Mesenchymal stem cell (in vitro differentiated cells and primary cell): ENCODE measurements around the gene HTD2.

ENCODE experiments used
- DNase-seq: peaks from one replicate; pipeline ENCODE4 v3.0.0-alpha.2; 2013
- H2AFZ ChIP-seq: one replicate; pipeline ENCODE4 v1.6.1; 2013; ENCODE audit warnings: low read depth, mild to moderate bottlenecking, control low read depth, inconsistent platforms, low read length, moderate library complexity
- H2AK5ac ChIP-seq: 2 replicates; pipeline ENCODE4 v1.6.1; 2013; ENCODE audit warnings: low read length, moderate library complexity, mild to moderate bottlenecking, inconsistent platforms; ENCODE audit not compliant: severe bottlenecking
- H2BK120ac ChIP-seq: one replicate; pipeline ENCODE4 v1.6.1; 2013; ENCODE audit warnings: low read depth, mild to moderate bottlenecking, inconsistent platforms, low read length, moderate library complexity
- H2BK12ac ChIP-seq, 2 experiments: one replicate each; pipeline ENCODE4 v1.6.1; 2013; ENCODE audit warnings: inconsistent platforms in 2 of 2, low read length in 2 of 2, mild to moderate bottlenecking in 2 of 2, moderate library complexity in 2 of 2, control low read depth in 1 of 2
- H2BK15ac ChIP-seq: one replicate; pipeline ENCODE4 v1.6.1; 2013; ENCODE audit warnings: mild to moderate bottlenecking, low read depth, inconsistent platforms; ENCODE audit not compliant: poor library complexity, severe bottlenecking
- H2BK5ac ChIP-seq: 2 replicates; pipeline ENCODE4 v1.6.1; 2013; ENCODE audit warnings: low read depth, mild to moderate bottlenecking, low read length, control low read depth, inconsistent platforms; ENCODE audit not compliant: poor library complexity, severe bottlenecking
- H3K14ac ChIP-seq, 2 experiments: one replicate each; pipeline ENCODE4 v1.6.1; 2013; ENCODE audit warnings: inconsistent platforms in 2 of 2, low read length in 2 of 2, control low read depth in 1 of 2, mild to moderate bottlenecking in 1 of 2, moderate library complexity in 1 of 2
- H3K18ac ChIP-seq, 2 experiments: one replicate each; pipeline ENCODE4 v1.6.1; 2013; ENCODE audit warnings: inconsistent platforms in 2 of 2, low read length in 2 of 2, control low read depth in 1 of 2, low read depth in 1 of 2, mild to moderate bottlenecking in 1 of 2
- H3K23ac ChIP-seq, 2 experiments: one replicate each; pipeline ENCODE4 v1.6.1; 2013; ENCODE audit warnings: inconsistent platforms in 2 of 2, low read length in 2 of 2, mild to moderate bottlenecking in 2 of 2, moderate library complexity in 2 of 2, control low read depth in 1 of 2
- H3K27ac ChIP-seq: 2 replicates; pipeline ENCODE4 v1.5.1; 2013; ENCODE audit warnings: mild to moderate bottlenecking, moderate library complexity, low read length, control low read depth, inconsistent platforms; ENCODE audit not compliant: poor library complexity, severe bottlenecking
- H3K27me3 ChIP-seq, 2 experiments: 2 replicates each; pipeline versions ENCODE4 v1.6.1 to v1.7.0; 2013; ENCODE audit warnings: low read length in 2 of 2, mild to moderate bottlenecking in 2 of 2, moderate library complexity in 2 of 2, control low read depth in 1 of 2, inconsistent platforms in 1 of 2; ENCODE audit not compliant: control insufficient read depth in 1 of 2, insufficient read depth in 1 of 2
- H3K36me3 ChIP-seq, 2 experiments: 2 replicates each; pipeline versions ENCODE4 v1.6.1 to v1.7.0; 2013; ENCODE audit warnings: low read length in 2 of 2, control low read depth in 1 of 2, inconsistent platforms in 1 of 2, low read depth in 1 of 2, mild to moderate bottlenecking in 1 of 2; ENCODE audit not compliant: insufficient read depth in 2 of 2, control insufficient read depth in 1 of 2
- H3K4ac ChIP-seq, 2 experiments: one replicate each; pipeline ENCODE4 v1.6.1; 2013; ENCODE audit warnings: inconsistent platforms in 2 of 2, low read length in 2 of 2, mild to moderate bottlenecking in 2 of 2, moderate library complexity in 2 of 2, control low read depth in 1 of 2, low read depth in 1 of 2
- H3K4me1 ChIP-seq: 2 replicates; pipeline ENCODE4 v1.6.1; 2013; ENCODE audit warnings: low read depth, low read length, control low read depth; ENCODE audit not compliant: control insufficient read depth, insufficient read depth
- H3K4me2 ChIP-seq: 2 replicates; pipeline ENCODE4 v1.6.1; 2013; ENCODE audit warnings: low read length, mild to moderate bottlenecking, inconsistent platforms; ENCODE audit not compliant: poor library complexity, severe bottlenecking
- H3K4me3 ChIP-seq, 2 experiments: 2 replicates each; pipeline versions ENCODE4 v1.5.1 to v1.7.0; 2013; ENCODE audit warnings: low read length in 2 of 2, mild to moderate bottlenecking in 2 of 2, control low read depth in 1 of 2, low read depth in 1 of 2; ENCODE audit not compliant: insufficient read depth in 1 of 2
- H3K79me1 ChIP-seq: replicated peaks from 2 replicates; pipeline ENCODE4 v1.6.1; 2013; ENCODE audit warnings: mild to moderate bottlenecking, control low read depth, low read length, inconsistent platforms; ENCODE audit not compliant: poor library complexity, severe bottlenecking
- H3K9ac ChIP-seq: 2 replicates; pipeline ENCODE4 v1.7.0; 2013; ENCODE audit warnings: mild to moderate bottlenecking, low read length, moderate library complexity
- H3K9me3 ChIP-seq: 2 replicates; pipeline ENCODE4 v1.7.0; 2013; ENCODE audit warnings: mild to moderate bottlenecking, low read length; ENCODE audit not compliant: control insufficient read depth
- H4K8ac ChIP-seq: one replicate; pipeline ENCODE4 v1.6.1; 2013; ENCODE audit warnings: inconsistent platforms, mild to moderate bottlenecking, low read length, moderate library complexity
- H4K91ac ChIP-seq: one replicate; pipeline ENCODE4 v1.6.1; 2013; ENCODE audit warnings: mild to moderate bottlenecking, low read length, inconsistent platforms
- WGBS: methylation state at CpG from one replicate; pipeline ENCODE4 v1.1.7; 2013; ENCODE audit warnings: mixed read lengths; 5-methylcytosine and 5-hydroxymethylcytosine counted together

HTD2 gene

DNA sequence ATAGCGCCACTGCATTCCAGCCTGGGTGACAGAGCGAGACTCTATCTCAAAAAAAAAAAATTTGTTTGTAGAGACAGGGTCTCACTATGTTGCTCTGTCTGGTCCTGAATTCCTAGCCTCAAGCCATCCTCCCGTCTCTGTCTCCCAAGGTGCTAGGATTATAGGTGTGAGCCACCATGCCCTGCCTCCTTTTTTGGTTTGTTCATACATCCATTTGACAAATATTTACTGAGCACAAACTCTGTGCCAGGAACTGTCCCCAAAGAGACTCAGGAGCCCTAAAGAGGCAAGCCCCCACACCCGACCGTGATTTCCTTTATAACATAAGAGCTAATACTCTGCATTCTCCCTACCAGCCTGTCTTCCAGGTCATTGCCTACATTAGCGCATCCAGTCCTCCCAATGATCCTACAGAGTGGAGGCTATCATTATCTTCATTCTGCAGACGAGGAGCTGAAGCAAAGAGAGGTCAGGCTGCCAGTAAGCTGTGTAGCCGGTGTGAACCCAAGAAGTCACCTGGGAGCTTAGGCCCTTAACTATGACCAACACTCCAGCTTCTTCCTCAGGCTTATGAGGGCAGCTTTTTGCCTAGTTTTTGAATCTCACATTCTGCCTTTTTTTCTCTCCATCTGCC lies 20.1 kb downstream of the HTD2 start:
- peak overlapping the region in 1 of 2 experiments; percentile 88 for H2BK12ac ChIP-seq
- H4K91ac ChIP-seq, result no peak overlapping the region
- no peaks in the 10 kb centered on the region for H3K27me3 ChIP-seq
- H3K9me3 ChIP-seq, result no peaks in the 10 kb centered on the region
- H3K18ac ChIP-seq, result no peak overlapping the region
- H3K79me1 ChIP-seq, result peaks cover 3% of the 10 kb centered on the region
- H2BK15ac ChIP-seq, result peak overlapping the region; percentile 26
- no peak overlapping the region for H4K8ac ChIP-seq
- peaks cover 7% of the 10 kb centered on the region for H3K4me1 ChIP-seq
- no peak overlapping the region for H2AK5ac ChIP-seq
- no peak overlapping the region for H3K4me3 ChIP-seq
- H3K36me3 ChIP-seq, result peaks cover 0 to 3% of the 10 kb centered on the region in 2 experiments
- DNase-seq, result no peak
- H3K9ac ChIP-seq, result no peak overlapping the region
- H3K27ac ChIP-seq, result no peak overlapping the region
- no peak overlapping the region for H3K23ac ChIP-seq
- 94% methylated on average over 8 of the region's 8 CpGs for WGBS
- H2BK5ac ChIP-seq, result no peak overlapping the region
- H3K14ac ChIP-seq, result no peak overlapping the region
- no peak overlapping the region for H2AFZ ChIP-seq
- no peak overlapping the region for H3K4ac ChIP-seq
- H3K4me2 ChIP-seq, result no peak overlapping the region
- H2BK120ac ChIP-seq, result no peak overlapping the region

DNA sequence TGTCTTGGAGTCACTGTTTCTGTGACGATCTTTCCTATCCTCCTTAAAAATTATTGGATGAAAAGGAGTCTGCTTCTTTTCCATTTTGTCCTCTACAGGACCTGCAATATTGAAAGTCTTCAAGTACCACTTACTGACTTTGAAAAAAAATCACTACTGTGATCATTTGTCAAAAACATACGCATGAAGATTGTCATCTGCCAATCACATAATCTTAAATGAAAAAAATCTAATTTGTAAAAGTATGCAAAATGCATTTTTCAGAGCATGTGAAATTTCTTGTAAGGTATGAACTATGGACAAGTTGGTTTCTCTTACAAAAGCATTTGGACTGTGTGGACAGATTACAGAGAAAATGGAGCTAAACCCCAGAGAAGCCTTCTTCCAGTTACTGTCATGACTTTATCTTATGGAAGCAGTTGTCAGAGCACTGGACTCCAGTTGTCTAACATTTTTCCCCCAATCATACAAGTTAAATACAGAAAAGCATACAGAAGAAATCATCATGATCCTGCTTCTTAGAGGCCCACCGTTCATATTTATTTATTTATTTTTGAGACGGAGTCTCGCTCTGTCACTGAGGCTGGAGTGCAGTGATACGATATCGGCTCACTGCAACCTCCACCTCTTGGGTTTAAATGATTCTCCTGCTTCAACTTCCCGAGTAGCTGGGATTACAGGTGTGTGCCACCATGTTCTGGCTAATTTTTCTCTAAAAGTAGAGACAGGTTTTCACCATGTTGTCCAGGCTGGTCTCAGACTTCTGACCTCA lies 23.0 kb downstream of the HTD2 start:
- Histone ChIP-seq H3K79me1 (peaks cover 2% of the 10 kb centered on the region), H2BK15ac (no peak overlapping the region), H2BK12ac (no peak overlapping the region), H4K8ac (no peak overlapping the region), H3K27me3 (no peaks in the 10 kb centered on the region), H3K36me3 (no peaks in the 10 kb centered on the region), H2AK5ac (no peak overlapping the region), H2BK5ac (no peak overlapping the region), H4K91ac (no peak overlapping the region), H3K4me2 (no peak overlapping the region), H3K4ac (no peak overlapping the region), H3K4me1 (peaks cover 14% of the 10 kb centered on the region), H3K9me3 (no peaks in the 10 kb centered on the region), H3K9ac (no peak overlapping the region), H3K18ac (no peak overlapping the region), H3K23ac (no peak overlapping the region), H2BK120ac (no peak overlapping the region), H2AFZ (no peak overlapping the region), H3K14ac (no peak overlapping the region), H3K4me3 (no peak overlapping the region), H3K27ac (no peak overlapping the region)
- DNase-seq, result no peak
- WGBS, result 93% methylated on average over 7 of the region's 8 CpGs

DNA sequence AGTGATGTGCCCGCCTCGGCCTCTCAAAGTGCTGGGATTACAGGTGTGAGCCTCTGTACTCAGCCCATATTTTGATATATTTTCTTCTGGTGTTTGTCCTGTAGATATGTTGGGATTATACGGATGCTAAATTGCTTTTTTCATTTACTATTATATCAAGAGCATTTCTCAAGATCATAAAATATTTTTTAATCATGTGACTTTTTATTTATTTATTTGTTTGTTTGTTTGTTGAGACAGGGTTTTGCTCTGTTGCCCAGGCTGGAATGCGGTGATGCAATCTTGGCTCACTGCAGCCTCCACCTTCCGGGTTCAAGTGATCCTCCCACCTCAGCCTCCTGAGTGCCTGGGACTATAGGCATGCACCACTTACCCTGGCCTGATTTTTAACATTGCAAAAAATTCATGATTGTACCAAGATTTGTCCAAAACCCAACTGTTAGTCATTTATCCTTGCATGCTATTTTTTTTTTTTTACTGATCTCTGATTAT lies 23.6 kb downstream of the HTD2 start:
- Histone ChIP-seq H3K9me3 (no peaks in the 10 kb centered on the region), H2BK120ac (no peak overlapping the region), H3K4ac (no peak overlapping the region), H2AFZ (no peak overlapping the region), H3K14ac (no peak overlapping the region), H3K27ac (no peak overlapping the region), H2BK5ac (no peak overlapping the region), H3K4me3 (peak overlapping the region in 1 of 2 experiments; percentile 69), H2BK15ac (no peak overlapping the region), H3K9ac (peak overlapping the region; percentile 77), H4K91ac (no peak overlapping the region), H3K4me1 (peaks cover 16% of the 10 kb centered on the region), H3K23ac (no peak overlapping the region), H3K27me3 (no peaks in the 10 kb centered on the region), H3K79me1 (peaks cover 2% of the 10 kb centered on the region), H4K8ac (no peak overlapping the region), H2AK5ac (no peak overlapping the region), H3K36me3 (no peaks in the 10 kb centered on the region), H3K4me2 (no peak overlapping the region), H3K18ac (no peak overlapping the region), H2BK12ac (no peak overlapping the region)
- WGBS, result 95% methylated on average over 4 of the region's 5 CpGs
- DNase-seq, result no peak

DNA sequence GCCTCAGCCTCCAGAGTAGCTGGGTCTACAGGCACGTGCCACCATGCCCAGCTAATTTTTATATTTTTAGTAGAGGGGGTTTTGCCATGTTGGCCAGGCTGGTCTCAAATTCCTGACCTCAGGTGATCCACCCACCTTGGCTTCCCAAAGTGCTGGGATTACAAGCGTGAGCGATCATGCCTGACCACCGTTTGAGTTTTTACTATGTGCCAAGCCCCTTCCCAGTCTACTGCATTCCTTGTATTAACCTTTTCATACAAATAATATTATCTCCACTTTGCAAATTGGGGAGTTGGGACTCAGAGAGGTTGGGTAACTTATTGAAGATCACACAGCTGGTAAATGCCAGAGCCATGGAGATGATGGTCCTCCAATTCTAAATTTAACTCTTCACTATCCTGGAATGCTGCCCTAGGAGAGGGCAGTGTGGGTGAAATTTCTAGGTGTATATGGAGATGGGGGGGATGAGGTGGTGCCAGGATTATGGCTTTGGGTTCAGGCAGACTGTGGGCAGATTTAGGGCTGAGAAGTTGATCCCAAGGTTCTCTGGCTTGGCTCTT lies 25.4 kb downstream of the HTD2 start:
- Histone ChIP-seq H3K9ac (peak overlapping the region; percentile 86), H3K9me3 (no peaks in the 10 kb centered on the region), H3K27ac (no peak overlapping the region), H3K18ac (no peak overlapping the region), H4K91ac (no peak overlapping the region), H3K14ac (no peak overlapping the region), H3K4me1 (peaks cover 10% of the 10 kb centered on the region), H3K79me1 (peaks cover 2% of the 10 kb centered on the region), H3K36me3 (no peaks in the 10 kb centered on the region), H2BK5ac (no peak overlapping the region), H3K4me2 (no peak overlapping the region), H3K23ac (peak overlapping the region in 1 of 2 experiments; percentile 20), H2BK12ac (no peak overlapping the region), H2BK15ac (no peak overlapping the region), H2AK5ac (no peak overlapping the region), H4K8ac (no peak overlapping the region), H2AFZ (no peak overlapping the region), H2BK120ac (no peak overlapping the region), H3K27me3 (no peaks in the 10 kb centered on the region), H3K4ac (no peak overlapping the region), H3K4me3 (no peak overlapping the region)
- 86% methylated on average over 4 of the region's 4 CpGs for WGBS
- DNase-seq, result no peak
